GM12872 (cell line): ENCODE measurements around the gene NANOS3.
A peak's percentile ranks its signal among the peaks of the same experiment; 100 is the strongest.

ENCODE experiments used
- CTCF ChIP-seq: IDR thresholded peaks from 3 replicates; pipeline ENCODE4 v1.5.1; 2011; ENCODE audit warnings: low read depth, mild to moderate bottlenecking, low read length, moderate library complexity; ENCODE audit not compliant: insufficient read depth

The NANOS3 gene

GRCh38 chr19:13890136-13890535 is 13.2 kb downstream of the NANOS3 start:
- no peak for TF ChIP-seq CTCF

- TF ChIP-seq CTCF, result no peak
Observed at GRCh38 chr19:13892870-13893269, 15.9 kb downstream of the NANOS3 start.

- no peak for TF ChIP-seq CTCF
Observed at GRCh38 chr19:13894552-13894951, 17.6 kb downstream of the NANOS3 start.

- TF ChIP-seq CTCF, result no peak
Observed at GRCh38 chr19:13896227-13896626, 19.3 kb downstream of the NANOS3 start.

GRCh38 chr19:13899393-13899792 is 22.5 kb downstream of the NANOS3 start:
- TF ChIP-seq CTCF, result no peak

- TF ChIP-seq CTCF, result no peak
Observed at GRCh38 chr19:13899912-13900584, 23.1 kb downstream of the NANOS3 start.

GRCh38 chr19:13902993-13903555 is 26.1 kb downstream of the NANOS3 start:
- TF ChIP-seq CTCF, result 0 out of 3 replicates have a peak, but pooled peaks have one; percentile 45
